Stomach smooth muscle (tissue), 2 donors: ENCODE data around the gene UGT1A8.

ENCODE experiments used
- H3K27ac ChIP-seq: one replicate; pipeline ENCODE4 v1.7.0; 2013; ENCODE audit warnings: mild to moderate bottlenecking, low read length, inconsistent platforms
- H3K27me3 ChIP-seq, 2 donors: one replicate each; pipeline ENCODE4 v1.7.0; 2013; ENCODE audit warnings: low read length in 2 of 2; ENCODE audit not compliant: insufficient read depth in 2 of 2, control insufficient read depth in 1 of 2
- H3K36me3 ChIP-seq, 2 donors: one replicate each; pipeline ENCODE4 v1.7.0; 2013; ENCODE audit warnings: low read length in 2 of 2; ENCODE audit not compliant: control insufficient read depth in 2 of 2, insufficient read depth in 2 of 2
- H3K4me1 ChIP-seq: one replicate; pipeline ENCODE4 v1.7.0; 2013; ENCODE audit warnings: low read length; ENCODE audit not compliant: control insufficient read depth, insufficient read depth
- H3K4me3 ChIP-seq, 2 donors: one replicate each; pipeline ENCODE4 v1.7.0; 2013; ENCODE audit warnings: low read length in 2 of 2
- H3K9ac ChIP-seq, 2 donors: one replicate each; pipeline ENCODE4 v1.7.0; 2013; ENCODE audit warnings: low read length in 2 of 2, mild to moderate bottlenecking in 1 of 2
- H3K9me3 ChIP-seq, 2 donors: one replicate each; pipeline ENCODE4 v1.7.0; 2013; ENCODE audit warnings: low read length in 2 of 2; ENCODE audit not compliant: control insufficient read depth in 2 of 2
- donor health status: healthy.
- donor health status: Pancreatic carcinoma.

UGT1A8 gene

GRCh38 chr2:233799087-233799665, 181.7 kb downstream of the UGT1A8 start:
- H3K27me3 ChIP-seq = no peaks in the 10 kb centered on the region
- no peak overlapping the region for H3K4me3 ChIP-seq
- peaks cover 0 to 2% of the 10 kb centered on the region in 2 donors for H3K9me3 ChIP-seq
- no peak overlapping the region for H3K9ac ChIP-seq
- no peaks in the 10 kb centered on the region for H3K4me1 ChIP-seq
- no peaks in the 10 kb centered on the region for H3K36me3 ChIP-seq
- no peak overlapping the region for H3K27ac ChIP-seq

DNA sequence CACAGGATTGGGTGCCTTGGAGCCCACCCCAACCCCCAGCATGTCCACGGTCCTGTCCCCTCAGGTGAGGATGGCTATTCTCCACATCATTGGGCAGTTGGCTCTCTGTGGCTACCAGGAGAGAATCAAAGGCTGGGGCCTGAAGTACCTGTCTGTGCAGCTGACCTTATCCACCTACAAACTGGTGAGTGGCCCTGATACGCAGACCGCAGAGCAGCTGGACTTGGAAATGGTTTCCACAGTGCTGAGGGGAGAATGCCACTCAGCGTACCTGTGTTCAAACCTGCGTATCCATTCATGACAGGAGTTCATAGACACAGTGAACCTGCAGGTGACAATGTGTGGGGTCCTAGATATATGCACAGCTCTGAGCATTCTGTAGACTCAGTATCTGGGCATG, 182.3 kb downstream of the UGT1A8 start:
- no peaks in the 10 kb centered on the region for H3K36me3 ChIP-seq
- H3K9me3 ChIP-seq = peaks cover 0 to 2% of the 10 kb centered on the region in 2 donors
- no peak overlapping the region for H3K4me3 ChIP-seq
- no peak overlapping the region for H3K27ac ChIP-seq
- no peaks in the 10 kb centered on the region for H3K4me1 ChIP-seq
- H3K27me3 ChIP-seq = no peaks in the 10 kb centered on the region
- H3K9ac ChIP-seq = no peak overlapping the region

DNA sequence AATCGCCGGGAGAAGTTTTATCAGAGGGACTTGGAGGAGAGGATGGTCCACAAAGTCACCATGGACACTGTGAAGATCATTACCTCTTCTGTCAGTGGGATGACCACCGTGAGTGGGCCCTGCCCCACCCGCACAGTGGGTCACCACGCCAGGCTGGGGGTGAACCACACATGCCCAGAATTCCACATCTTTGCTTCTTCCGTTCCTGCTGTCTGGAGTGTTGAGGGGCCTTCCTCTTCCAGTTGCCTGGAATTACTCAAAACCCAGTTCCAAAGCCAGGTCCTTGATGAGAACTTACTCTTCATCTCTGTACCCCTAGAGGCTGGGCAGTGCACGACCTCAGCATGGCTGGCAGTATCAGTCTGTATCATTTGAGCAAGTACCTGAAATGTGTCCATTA, 182.8 kb downstream of the UGT1A8 start:
- H3K4me3 ChIP-seq = no peak overlapping the region
- no peak overlapping the region for H3K9ac ChIP-seq
- H3K9me3 ChIP-seq = peaks cover 0 to 2% of the 10 kb centered on the region in 2 donors
- H3K4me1 ChIP-seq = no peaks in the 10 kb centered on the region
- H3K27me3 ChIP-seq = peaks cover 0 to 2% of the 10 kb centered on the region in 2 donors
- no peak overlapping the region for H3K27ac ChIP-seq
- H3K36me3 ChIP-seq = no peaks in the 10 kb centered on the region

DNA sequence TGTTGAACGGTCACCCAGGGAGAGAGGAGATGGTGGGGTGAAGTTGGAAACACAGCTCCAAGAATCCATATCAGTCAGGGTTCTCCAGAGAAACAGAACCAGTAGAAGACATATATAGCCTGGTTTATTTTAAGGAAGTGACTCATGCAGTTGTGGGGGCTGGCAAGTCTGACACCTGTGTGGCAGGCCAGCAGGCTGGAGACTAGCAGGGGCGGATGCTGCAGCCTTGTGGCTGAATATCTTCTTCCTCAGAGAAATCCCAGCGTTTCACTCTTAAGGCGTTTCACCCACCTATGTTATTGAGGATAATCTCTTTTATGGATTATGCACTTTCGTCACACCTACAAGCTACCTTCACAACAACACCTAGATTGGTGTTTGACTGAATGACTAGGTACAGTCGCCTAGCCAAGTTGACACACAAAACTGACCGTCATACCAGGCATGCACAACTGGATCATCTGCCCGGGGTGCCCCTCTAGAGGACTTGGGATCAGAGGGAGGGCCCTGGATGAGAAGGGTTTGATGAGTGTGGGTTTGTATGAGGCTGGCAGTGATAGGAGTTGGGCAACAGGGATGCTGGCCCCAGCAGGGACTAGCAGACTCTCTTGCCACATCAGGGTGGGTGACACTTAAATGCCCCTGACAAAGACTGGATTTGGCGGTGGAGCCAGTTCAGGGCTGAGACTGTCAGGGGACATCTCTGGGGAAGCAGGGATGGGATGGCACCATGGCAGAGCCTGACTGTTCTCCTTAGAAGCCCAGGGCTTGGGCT, 184.1 kb downstream of the UGT1A8 start:
- Histone ChIP-seq H3K27ac (no peak overlapping the region), H3K4me3 (no peak overlapping the region), H3K27me3 (peaks cover 0 to 2% of the 10 kb centered on the region in 2 donors), H3K36me3 (no peaks in the 10 kb centered on the region), H3K9me3 (peaks cover 0 to 2% of the 10 kb centered on the region in 2 donors), H3K4me1 (no peaks in the 10 kb centered on the region), H3K9ac (no peak overlapping the region)

GRCh38 chr2:233802132-233802815, 184.8 kb downstream of the UGT1A8 start:
- Histone ChIP-seq H3K27me3 (peaks cover 0 to 2% of the 10 kb centered on the region in 2 donors), H3K27ac (no peak overlapping the region), H3K9ac (no peak overlapping the region), H3K4me1 (no peaks in the 10 kb centered on the region), H3K4me3 (no peak overlapping the region), H3K9me3 (peaks cover 0 to 3% of the 10 kb centered on the region in 2 donors), H3K36me3 (no peaks in the 10 kb centered on the region)

- H3K27ac ChIP-seq = no peak overlapping the region
- peaks cover 0 to 6% of the 10 kb centered on the region in 2 donors for H3K9me3 ChIP-seq
- no peak overlapping the region for H3K9ac ChIP-seq
- H3K4me3 ChIP-seq = no peak overlapping the region
- H3K27me3 ChIP-seq = peaks cover 3 to 5% of the 10 kb centered on the region in 2 donors
- no peaks in the 10 kb centered on the region for H3K4me1 ChIP-seq
- H3K36me3 ChIP-seq = no peaks in the 10 kb centered on the region
Observed at GRCh38 chr2:233803292-233803911, 186.0 kb downstream of the UGT1A8 start.

GRCh38 chr2:233803994-233804393, 186.6 kb downstream of the UGT1A8 start:
- Histone ChIP-seq H3K27me3 (peaks cover 3 to 8% of the 10 kb centered on the region in 2 donors), H3K4me3 (no peak overlapping the region), H3K9ac (no peak overlapping the region), H3K4me1 (no peaks in the 10 kb centered on the region), H3K9me3 (peaks cover 0 to 6% of the 10 kb centered on the region in 2 donors), H3K36me3 (no peaks in the 10 kb centered on the region), H3K27ac (no peak overlapping the region)

DNA sequence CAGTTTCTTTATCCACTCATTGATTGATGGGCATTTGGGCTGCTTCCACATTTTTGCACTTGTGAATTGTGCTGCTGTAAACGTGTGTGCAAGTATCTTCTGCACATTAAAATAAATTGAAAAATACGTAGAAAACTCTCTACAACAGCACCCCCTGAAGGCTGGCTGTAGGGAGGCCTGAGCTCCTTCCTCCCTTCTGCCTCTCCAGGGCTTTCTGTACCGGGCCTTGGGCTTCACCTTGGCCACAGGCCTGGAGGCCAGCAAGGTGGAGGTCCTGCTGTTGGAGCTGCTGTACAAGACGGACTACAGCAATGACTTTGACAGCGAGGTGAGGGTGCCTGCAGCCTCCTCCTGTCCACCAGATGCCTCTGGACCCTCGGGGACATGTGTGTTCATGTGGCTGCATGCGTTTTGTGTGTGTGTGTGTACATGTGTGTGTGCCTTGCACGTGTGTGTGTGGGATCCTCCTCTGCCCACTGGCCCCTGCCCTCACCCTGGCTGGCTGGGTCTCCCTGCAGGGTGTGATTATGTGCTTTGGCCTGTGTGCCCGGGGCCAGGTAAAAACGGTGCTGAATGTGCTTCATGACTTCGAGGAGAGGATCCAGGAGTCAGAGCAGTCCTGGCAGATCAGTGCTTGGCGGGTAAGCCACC, 189.9 kb downstream of the UGT1A8 start:
- Histone ChIP-seq H3K4me3 (no peak overlapping the region), H3K36me3 (no peaks in the 10 kb centered on the region), H3K4me1 (no peaks in the 10 kb centered on the region), H3K27ac (no peak overlapping the region), H3K9me3 (peaks cover 0 to 6% of the 10 kb centered on the region in 2 donors), H3K9ac (no peak overlapping the region), H3K27me3 (peaks cover 3 to 10% of the 10 kb centered on the region in 2 donors)

GRCh38 chr2:233807966-233808935, 190.8 kb downstream of the UGT1A8 start:
- Histone ChIP-seq H3K9ac (no peak overlapping the region), H3K9me3 (peaks cover 0 to 6% of the 10 kb centered on the region in 2 donors), H3K4me3 (no peak overlapping the region), H3K4me1 (no peaks in the 10 kb centered on the region), H3K36me3 (no peaks in the 10 kb centered on the region), H3K27me3 (peaks cover 3 to 12% of the 10 kb centered on the region in 2 donors), H3K27ac (no peak overlapping the region)
